Stimulated activated CD8-positive, alpha-beta memory T cell treated with anti-CD3 and anti-CD28 coated beads, Interleukin-15, amount 100 ng/mL, for 1 hour (primary cell): ENCODE measurements around the gene EMD.
A peak's percentile ranks its signal among the peaks of the same experiment; 100 is the strongest.
"Not testable (repeated sequence)": the region's sequence is repeated elsewhere in the genome, so short reads cannot be mapped to it uniquely, and the experiment has no call there.

ENCODE experiments used
- DNase-seq: peaks from one replicate; pipeline ENCODE4 v3.0.0-alpha.2; 2020; ENCODE audit warnings: low read depth

Gene EMD

DNA sequence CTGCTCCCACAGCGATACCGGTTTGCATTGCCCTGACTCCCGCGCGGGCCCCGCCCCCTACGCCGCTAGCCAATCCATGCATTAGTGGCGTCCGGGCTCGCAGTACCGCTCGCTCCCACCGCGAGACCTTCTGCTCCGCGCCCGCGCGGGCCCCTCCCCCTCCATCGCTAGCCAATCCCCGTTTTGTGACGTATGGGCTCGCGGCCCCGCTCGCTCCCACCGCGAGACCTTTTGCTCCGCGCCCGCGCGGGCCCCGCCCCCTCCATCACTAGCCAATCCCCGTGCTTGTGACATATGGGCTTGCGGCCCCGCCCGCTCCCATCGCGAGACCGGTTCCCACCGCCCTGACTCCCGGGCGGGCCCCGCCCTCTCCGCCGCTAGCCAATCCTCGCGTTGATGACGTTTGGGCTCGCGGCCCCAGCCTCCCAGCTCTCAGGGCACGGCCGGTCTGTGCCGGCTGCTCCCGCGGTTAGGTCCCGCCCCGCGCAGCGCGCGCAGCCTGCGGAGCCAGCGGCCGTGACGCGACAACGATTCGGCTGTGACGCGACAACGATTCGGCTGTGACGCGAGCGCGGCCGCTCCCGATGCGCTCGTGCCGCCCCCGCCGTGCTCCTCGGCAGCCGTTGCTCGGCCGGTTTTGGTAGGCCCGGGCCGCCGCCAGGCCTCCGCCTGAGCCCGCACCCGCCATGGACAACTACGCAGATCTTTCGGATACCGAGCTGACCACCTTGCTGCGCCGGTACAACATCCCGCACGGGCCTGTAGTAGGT lies at the start of gene EMD:
Gene EMD, plus strand, starts transcription at position 497 of the 770 bp plus-strand sequence. Its CDS starts 190 bp downstream, at position 687.
- DNase-seq, result peak; percentile 84

DNA sequence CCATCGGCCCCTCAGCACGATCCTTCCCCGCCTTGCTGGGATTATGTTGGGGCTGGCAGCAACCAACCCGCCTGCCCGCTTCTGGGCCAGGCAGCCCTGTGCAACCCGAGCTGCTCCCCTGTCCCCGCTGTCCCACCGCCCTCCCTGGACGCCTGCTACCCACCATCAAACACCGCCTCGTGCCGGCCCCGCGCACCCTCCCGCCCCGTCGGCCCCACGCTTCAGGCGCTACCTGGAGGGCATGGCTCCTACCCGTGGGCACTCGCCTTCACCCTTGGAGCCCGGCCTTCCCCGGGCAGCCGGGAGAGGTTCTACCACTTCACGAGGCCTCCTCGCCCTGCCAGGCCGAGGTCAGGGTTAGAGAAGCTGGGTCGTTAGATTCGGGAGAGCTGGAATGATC lies 46.5 kb upstream of the EMD start:
- no peak for DNase-seq

DNA sequence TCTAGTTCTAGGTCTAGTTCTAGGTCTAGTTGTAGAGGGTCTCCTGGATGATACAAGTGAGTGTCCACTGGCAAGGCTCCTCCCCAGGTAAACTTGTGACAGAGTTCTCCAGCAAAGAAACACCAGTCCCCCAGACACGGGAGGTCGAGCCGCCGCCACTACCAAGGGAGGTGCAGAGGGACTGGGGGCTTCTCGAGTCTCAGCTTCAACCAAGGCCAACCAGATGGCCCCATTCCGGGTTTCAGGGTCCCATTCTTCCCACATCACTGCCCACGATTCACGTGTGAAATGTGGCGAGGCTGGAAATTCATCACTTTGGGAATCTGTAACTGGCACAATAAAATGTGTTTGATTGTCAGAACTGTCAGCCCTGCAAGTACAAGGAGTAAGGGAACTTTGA lies 46.0 kb upstream of the EMD start:
- DNase-seq, result no peak

GRCh38 chrX:154333837-154334271 lies 45.2 kb upstream of the EMD start:
- DNase-seq, result no peak

DNA sequence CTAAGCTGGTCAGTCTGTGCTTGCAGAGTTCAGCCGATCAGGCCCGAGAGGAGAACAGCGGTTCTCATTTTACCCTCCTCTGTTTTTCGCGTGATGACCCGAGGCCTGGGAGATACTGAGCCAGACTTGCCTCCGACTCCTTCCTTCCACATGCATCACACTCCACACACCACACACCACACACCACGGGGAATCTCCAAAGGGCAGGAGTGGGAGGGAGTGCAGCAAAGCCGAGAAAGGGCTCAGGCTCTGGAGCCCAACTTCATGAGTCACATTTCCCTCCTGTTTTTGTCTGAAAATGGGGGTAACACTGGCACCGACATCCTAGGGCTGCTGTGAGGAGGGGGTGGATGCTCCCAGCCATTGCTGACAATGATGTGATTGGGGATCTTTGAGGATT lies 44.6 kb upstream of the EMD start:
- DNase-seq, result no peak

DNA sequence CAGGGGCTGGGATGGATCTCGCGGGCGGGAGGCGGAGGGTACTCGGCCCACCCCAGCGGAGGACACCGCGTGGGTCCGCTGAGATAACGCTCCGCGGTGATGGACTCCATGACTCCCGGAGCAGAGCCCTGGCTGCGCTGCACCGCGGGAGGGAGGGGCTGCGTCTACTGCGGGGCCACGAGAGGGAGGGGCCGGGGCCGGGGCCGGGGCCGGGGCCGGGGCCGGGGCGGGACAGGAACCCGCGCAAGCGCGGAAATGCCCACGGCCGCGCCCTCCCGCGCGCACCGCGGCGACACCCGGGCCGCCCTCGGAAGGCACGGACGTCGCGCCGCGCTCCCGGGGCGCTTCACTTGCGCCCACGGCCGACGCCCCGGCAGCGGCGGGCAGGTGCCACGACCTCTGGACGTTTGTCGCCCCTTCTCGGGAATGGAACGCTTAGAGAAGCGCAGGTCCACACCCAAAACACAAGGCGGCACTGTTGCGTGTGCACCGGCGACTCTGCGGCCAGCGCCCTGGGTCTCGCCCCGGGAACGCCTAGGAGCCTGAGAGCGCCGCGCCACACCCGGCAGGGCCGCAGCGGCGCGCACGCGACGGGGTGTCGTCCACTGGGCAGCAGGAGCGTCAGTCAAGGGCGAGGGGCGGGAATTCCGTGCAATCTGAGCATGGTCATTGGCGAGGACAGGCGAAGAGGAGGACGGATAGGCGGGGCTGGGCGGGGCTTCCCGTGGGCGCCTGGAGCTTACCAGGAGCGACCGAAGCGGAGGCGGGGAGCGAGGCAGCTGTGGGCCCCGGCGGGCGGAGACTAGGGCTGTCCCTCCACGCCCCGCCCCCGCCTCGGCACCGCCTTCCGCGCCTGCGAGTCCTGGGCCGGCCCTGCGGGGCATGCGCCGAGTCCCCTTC lies 37.4 kb upstream of the EMD start:
- DNase-seq, result not testable (repeated sequence)

DNA sequence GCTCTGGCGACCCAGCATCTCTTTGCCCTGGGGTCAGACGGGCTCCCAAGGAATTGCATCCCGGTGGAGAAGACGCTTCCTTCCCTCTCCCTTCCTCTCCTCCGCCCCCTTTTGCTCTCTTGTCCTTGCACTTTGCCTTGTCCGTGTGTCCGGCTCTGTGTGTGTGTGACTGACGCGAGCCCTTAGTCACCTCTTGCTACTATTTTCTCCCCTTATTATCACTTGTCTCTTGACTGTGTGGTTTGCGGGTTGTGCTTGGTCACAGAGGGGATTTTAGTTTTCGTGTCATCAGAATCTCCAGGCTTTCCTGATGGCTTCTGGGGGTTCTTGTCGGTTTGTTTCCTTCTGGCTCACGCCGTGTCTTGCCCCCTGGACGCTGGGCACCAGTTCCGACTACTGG lies 36.0 kb upstream of the EMD start:
- DNase-seq, result not testable (repeated sequence)

- not testable (repeated sequence) for DNase-seq
Observed at GRCh38 chrX:154343620-154344019, 35.5 kb upstream of the EMD start.

GRCh38 chrX:154348114-154348531 lies 31.0 kb upstream of the EMD start:
- DNase-seq, result no peak

GRCh38 chrX:154348646-154349358 lies 30.3 kb upstream of the EMD start:
- no peak for DNase-seq

DNA sequence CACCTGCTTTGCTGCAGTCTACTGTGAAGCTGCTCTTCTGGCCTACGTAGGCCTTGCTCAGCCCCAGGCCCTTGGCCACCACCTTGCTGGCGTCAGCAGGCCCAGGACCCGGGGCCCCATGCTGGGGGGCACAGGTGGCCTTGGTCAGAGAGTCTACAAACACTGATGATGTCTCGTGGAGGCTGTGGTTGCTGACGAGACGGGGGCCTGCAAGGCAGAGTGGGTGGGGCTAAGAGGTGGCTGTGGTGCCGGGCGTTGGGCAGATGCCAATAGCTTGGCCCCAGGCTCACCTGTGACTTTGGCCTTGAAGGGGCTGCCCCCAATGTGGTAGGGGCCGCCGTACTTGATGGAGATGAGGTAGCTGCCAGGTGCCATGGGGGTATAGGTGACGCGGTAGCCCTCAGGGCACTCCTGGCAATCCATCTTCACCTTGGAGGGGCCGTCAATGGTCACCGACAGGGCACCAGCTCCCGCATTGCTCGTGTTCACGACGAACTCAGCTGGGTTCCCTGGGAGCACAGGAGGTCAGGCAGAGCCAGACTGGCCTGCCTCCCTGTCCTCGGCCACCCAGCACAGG lies 29.6 kb upstream of the EMD start:
- no peak for DNase-seq

GRCh38 chrX:154349979-154350378 lies 29.1 kb upstream of the EMD start:
- no peak for DNase-seq

GRCh38 chrX:154350429-154351182 lies 28.5 kb upstream of the EMD start:
- no peak for DNase-seq

DNA sequence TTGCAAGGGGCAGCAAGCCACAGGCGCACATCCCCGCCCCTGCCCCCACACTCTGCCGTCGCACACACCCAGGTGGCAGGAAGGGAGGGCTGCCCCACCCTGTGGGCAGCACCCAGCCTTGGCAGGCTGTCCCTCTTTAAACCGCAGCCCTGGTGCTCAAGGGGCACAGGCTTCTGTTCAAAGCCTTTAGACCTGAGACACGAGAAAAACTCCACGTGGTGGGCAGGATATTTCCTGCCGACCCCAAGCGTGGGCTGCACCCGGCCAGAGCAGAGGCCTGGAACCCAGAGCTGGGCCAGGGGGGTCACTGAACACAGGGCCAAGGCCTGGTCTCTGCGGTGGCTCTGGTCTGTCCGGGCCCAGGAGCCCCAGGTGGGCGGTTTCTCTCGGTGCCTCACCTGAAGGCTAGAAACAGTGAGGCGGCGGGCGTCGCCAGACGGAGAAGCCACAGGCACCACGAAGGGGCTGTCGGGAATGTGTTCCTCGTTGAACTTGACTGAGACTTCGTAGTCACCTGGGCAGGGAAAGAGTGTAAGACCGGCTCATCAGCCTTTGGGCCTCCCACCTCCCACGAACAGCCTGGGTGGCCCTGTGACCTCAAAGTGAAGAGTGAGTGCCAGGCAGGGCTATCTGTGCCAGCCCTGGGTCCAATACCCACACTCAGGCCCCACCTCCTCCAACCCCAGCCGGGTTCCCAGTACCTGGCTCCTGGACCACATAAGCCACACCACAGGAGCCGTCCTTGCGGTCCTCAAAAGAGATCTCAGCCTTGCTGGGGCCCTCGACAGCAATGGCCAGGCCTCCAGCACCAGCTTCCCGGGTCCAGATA lies 27.7 kb upstream of the EMD start:
- DNase-seq, result no peak

DNA sequence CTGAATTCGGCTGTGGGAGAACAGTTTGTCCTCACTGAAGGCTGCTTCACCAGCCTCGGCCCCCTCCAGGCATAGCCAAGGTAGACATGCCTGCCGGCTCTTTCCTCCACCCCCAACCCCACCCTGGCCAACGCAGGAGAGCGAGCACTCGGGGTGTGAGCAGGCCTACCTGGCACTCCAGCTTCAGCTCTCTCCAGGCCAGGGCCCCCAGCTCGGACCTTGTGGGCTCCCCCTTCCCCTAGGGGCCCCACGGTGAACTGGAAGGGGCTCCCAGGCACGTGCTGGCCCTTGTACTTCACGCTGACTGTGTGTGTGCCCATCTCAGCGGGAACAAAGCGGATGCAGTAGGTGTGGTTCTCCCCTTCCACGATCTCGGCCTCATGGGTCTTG lies 27.1 kb upstream of the EMD start:
- no peak for DNase-seq

DNA sequence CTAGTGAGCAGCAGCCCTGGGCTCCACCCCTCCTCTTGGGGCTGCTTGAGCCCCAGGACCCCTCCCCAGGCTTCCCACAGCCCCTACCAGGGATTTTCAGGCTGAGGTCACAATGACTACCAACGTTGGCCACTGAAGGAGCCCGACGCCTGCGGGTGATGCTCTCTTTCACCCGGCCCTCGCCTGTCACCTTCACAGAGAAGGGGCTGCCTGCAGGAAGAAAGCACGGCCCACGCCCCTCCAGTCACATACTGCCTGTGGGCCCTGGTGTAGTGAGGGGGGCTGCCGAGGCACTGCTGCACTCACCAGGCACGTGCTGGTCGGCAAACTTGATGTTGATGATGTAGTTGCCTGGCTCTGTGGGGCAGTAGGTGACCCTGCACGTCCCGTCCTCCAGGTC lies 26.6 kb upstream of the EMD start:
- no peak for DNase-seq

- no peak for DNase-seq
Observed at GRCh38 chrX:154353172-154353843, 25.8 kb upstream of the EMD start.

DNA sequence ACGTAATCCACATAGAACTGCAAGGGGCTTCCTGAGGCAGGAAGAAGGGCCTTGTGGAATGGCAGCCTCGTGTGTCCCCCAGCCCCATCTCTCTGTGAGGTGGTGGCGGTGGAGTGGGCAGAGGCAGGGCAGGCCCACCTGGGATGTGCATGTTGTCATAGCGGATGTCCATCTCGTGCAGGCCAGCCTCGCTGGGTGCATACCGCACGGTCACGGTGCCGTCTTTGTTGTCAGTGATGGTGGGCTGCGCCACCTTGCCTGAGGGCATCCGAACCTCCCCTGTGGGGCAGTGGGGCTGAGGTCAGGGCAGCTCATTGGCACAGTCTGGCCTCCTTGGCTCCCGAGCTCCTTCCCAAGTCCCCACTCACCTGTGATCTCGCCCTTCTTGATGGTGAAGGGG lies 25.1 kb upstream of the EMD start:
- DNase-seq, result no peak

- DNase-seq, result no peak
Observed at GRCh38 chrX:154354516-154354915, 24.6 kb upstream of the EMD start.
